Gastrocnemius medialis (tissue), 4 donors: ENCODE measurements around the gene SLC43A3. TPM values are rescaled to one million over a fixed set of nuclear protein-coding genes. Genes with fewer than 3 reads are reported as not detected.

Experiments
- ATAC-seq, 2 donors: fragments of 150-250 bp; one replicate each; pipeline ENCODE4 v1.9.1; 2016
- DNase-seq, 2 donors: peaks; one replicate each; pipeline ENCODE4 v3.0.0-alpha.2; 2019
- H3K27ac ChIP-seq, 4 donors: fragments of 200-600 bp; sonication (generic); 1 replicate in 1 of 4; 2 replicates in 3 of 4; pipeline ENCODE4 v1.5.1; 2016 to 2018; ENCODE audit warnings: mild to moderate bottlenecking in 2 of 4, moderate library complexity in 1 of 4
- H3K27me3 ChIP-seq, 3 donors: fragments of 200-600 bp; sonication (generic) in 2 of 3; 1 replicate in 1 of 3; 2 replicates in 2 of 3; pipeline versions ENCODE4 v1.5.1 to v1.6.0; 2016 to 2019; ENCODE audit warnings: mild to moderate bottlenecking in 1 of 3, moderate library complexity in 1 of 3
- H3K36me3 ChIP-seq, 2 donors: fragments of 200-600 bp; sonication (generic) in 1 of 2; one replicate each; pipeline ENCODE4 v1.5.1; 2017 to 2018
- H3K4me1 ChIP-seq, 2 donors: fragments of 200-600 bp; sonication (generic) in 1 of 2; one replicate each; pipeline ENCODE4 v1.5.1; 2016 to 2017; ENCODE audit warnings: mild to moderate bottlenecking in 2 of 2
- H3K4me3 ChIP-seq, 4 donors: fragments of 200-600 bp; sonication (generic) in 3 of 4; 1 replicate in 1 of 4; 2 replicates in 3 of 4; pipeline ENCODE4 v1.5.1; 2016 to 2019; ENCODE audit warnings: mild to moderate bottlenecking in 2 of 4
- H3K9me3 ChIP-seq, 3 donors: fragments of 200-600 bp; sonication (generic) in 2 of 3; 1 replicate in 1 of 3; 2 replicates in 2 of 3; pipeline ENCODE4 v1.5.1; 2016 to 2019
- POLR2A ChIP-seq, 2 donors: fragments of 450-650 bp; IDR thresholded peaks; one replicate each; pipeline ENCODE4 v1.6.1; 2017; ENCODE audit warnings: antibody characterized with exemption in 2 of 2, mild to moderate bottlenecking in 2 of 2, moderate library complexity in 2 of 2
- in situ Hi-C, 4 donors: fragments of 200-750 bp; cut with MboI; loops; one replicate each; pipeline versions ENCODE4 v1.15.0 to v1.8.0; 2017; ENCODE audit warnings: low sequenced_read_pairs in 4 of 4
- intact Hi-C: fragments of 100-400 bp; cut with DNase I; formaldehyde crosslinking; loops from one replicate; pipeline ENCODE4 v1.15.1; 2023; ENCODE audit warnings: low total_unique reads
- total RNA-seq, 4 donors: library from RNA; depleted of rRNA; stranded (reverse); fragments of >200 nt; gene quantifications; one replicate each; pipeline versions ENCODE4 v1.1.0 to v1.2.3, GENCODE V29; 2016
- TF ChIP-seq, protein P1 (sequence below), 5 experiments: fragments of 450-650 bp in 3 of 5; fragments of 200-600 bp in 2 of 5; sonication (generic) in 2 of 5; IDR thresholded peaks in 4 of 5; conservative IDR thresholded peaks in 1 of 5; 1 replicate in 4 of 5; 2 replicates in 1 of 5; pipeline ENCODE4 v1.5.1; 2016 to 2019; ENCODE audit warnings: antibody characterized with exemption in 5 of 5, mild to moderate bottlenecking in 3 of 5, moderate library complexity in 3 of 5

Gene SLC43A3
- total RNA-seq, 4 donors from 2014 or later, result 13.9 to 22.5 (median 20.3) TPM

GRCh38 chr11:57425565-57426438, 1.1 kb downstream of the SLC43A3 start:
- intact Hi-C loops, result no loop called here
- Histone ChIP-seq H3K9me3 (no peaks in the 10 kb centered on the region), H3K27ac (peak overlapping the region; percentile 83 to 93 (median 84)), H3K36me3 (no peaks in the 10 kb centered on the region), H3K27me3 (peaks cover 0 to 3% (median 0%) of the 10 kb centered on the region in 3 donors), H3K4me3 (peak overlapping the region; percentile 51 to 70 (median 54)), H3K4me1 (peaks cover 37 to 41% of the 10 kb centered on the region in 2 donors)
- ATAC-seq (peak; percentile 14 to 15), DNase-seq (peak; percentile 30 to 63)
- no peak for TF ChIP-seq POLR2A (IDR thresholded peaks at IDR 0.05)
- TF ChIP-seq, protein P1, sequence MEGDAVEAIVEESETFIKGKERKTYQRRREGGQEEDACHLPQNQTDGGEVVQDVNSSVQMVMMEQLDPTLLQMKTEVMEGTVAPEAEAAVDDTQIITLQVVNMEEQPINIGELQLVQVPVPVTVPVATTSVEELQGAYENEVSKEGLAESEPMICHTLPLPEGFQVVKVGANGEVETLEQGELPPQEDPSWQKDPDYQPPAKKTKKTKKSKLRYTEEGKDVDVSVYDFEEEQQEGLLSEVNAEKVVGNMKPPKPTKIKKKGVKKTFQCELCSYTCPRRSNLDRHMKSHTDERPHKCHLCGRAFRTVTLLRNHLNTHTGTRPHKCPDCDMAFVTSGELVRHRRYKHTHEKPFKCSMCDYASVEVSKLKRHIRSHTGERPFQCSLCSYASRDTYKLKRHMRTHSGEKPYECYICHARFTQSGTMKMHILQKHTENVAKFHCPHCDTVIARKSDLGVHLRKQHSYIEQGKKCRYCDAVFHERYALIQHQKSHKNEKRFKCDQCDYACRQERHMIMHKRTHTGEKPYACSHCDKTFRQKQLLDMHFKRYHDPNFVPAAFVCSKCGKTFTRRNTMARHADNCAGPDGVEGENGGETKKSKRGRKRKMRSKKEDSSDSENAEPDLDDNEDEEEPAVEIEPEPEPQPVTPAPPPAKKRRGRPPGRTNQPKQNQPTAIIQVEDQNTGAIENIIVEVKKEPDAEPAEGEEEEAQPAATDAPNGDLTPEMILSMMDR (IDR thresholded peaks at IDR 0.05 in 4 of 5, conservative IDR thresholded peaks at IDR 0.05 in 1 of 5), result no peak
- in situ Hi-C loops, result no loop called here

DNA sequence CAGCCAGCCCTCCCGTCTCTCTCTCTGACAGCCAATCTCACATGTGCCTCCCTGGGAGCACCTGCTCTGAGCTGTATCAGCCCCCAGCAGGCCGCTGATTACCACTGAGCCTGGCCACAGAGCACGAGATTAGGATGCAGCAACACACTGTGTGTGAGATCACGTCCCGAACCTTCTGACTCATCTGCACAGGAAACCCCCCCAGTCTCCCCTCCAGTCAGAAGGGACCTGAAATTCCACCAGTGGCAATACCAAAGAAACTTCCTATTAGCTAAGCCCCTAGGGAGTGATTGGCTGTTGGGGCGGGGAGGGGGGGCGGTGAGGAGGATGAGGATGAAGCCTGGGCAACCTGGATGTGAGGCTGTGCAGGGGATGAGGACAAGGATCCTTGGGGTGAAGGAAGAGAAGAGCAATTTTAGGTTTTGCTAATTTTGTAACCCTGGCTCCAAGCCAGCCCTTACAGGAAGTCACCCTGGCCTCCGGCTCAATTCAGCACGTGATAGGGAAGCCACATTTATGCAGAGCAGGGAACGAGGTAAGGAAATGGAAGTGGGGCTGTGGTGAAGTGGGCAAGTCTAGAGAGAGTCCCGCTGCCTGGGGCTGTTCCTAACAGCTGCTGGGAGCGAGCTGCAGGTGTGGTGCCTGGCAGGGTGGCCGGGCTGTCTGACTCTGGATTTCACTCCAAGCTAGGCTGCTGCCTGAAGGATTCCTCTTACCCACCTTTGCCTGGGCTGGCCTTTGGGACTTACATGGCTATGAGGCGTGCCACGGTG, 1.9 kb downstream of the SLC43A3 start:
- Histone ChIP-seq H3K36me3 (peaks cover 0 to 3% of the 10 kb centered on the region in 2 donors), H3K9me3 (no peaks in the 10 kb centered on the region), H3K4me1 (peaks cover 37 to 41% of the 10 kb centered on the region in 2 donors), H3K27me3 (peaks cover 0 to 3% (median 0%) of the 10 kb centered on the region in 3 donors), H3K4me3 (peak overlapping the region; percentile 16 to 53 (median 26)), H3K27ac (peak overlapping the region; percentile 83 to 93 (median 84))
- ATAC-seq (peak; percentile 65 to 78), DNase-seq (peak; percentile 69 to 73)
- intact Hi-C loops, result no loop called here
- TF ChIP-seq POLR2A (IDR thresholded peaks at IDR 0.05), result no peak
- TF ChIP-seq, protein P1 (IDR thresholded peaks at IDR 0.05 in 4 of 5, conservative IDR thresholded peaks at IDR 0.05 in 1 of 5), result no peak
- in situ Hi-C loops, result no loop called here

- Histone ChIP-seq H3K4me1 (peaks cover 37 to 41% of the 10 kb centered on the region in 2 donors), H3K9me3 (no peaks in the 10 kb centered on the region), H3K36me3 (peaks cover 0 to 5% of the 10 kb centered on the region in 2 donors), H3K27ac (peak overlapping the region; percentile 83 to 93 (median 84)), H3K27me3 (peaks cover 0 to 3% (median 0%) of the 10 kb centered on the region in 3 donors), H3K4me3 (peak overlapping the region in 3 of 4 donors; percentile 16 to 53 (median 22))
- intact Hi-C loops, result no loop called here
- ATAC-seq, result no peak
- in situ Hi-C loops, result no loop called here
- TF ChIP-seq POLR2A (IDR thresholded peaks at IDR 0.05), result no peak
- TF ChIP-seq, protein P1 (IDR thresholded peaks at IDR 0.05 in 4 of 5, conservative IDR thresholded peaks at IDR 0.05 in 1 of 5), result no peak
- DNase-seq, result no peak
Measured at GRCh38 chr11:57424137-57424791, 2.7 kb downstream of the SLC43A3 start.

DNA sequence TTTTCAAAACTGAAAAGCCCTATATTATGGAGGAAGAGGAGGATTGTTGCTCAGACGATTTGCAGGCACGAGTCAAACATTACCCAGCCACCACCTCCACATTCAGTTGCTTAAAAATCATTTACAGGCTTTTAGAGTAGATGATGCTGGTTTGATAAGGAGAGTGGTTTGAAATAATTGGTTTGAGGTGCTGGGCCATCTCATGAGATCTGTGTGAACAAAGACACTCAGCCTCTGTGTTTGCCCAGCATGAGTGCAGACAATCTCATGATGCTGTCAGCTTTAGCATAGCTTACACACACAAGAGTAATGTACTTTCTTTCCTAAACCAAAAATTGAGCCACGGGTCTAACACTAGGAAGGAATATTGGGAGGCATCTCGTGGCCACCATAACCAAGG, 4.3 kb downstream of the SLC43A3 start:
- intact Hi-C loops, result no loop called here
- in situ Hi-C loops, result no loop called here
- TF ChIP-seq, protein P1 (IDR thresholded peaks at IDR 0.05 in 4 of 5, conservative IDR thresholded peaks at IDR 0.05 in 1 of 5), result no peak
- TF ChIP-seq POLR2A (IDR thresholded peaks at IDR 0.05), result no peak
- peaks cover 0 to 3% (median 0%) of the 10 kb centered on the region in 3 donors for H3K27me3 ChIP-seq
- no peak overlapping the region for H3K27ac ChIP-seq
- H3K36me3 ChIP-seq, result peaks cover 0 to 8% of the 10 kb centered on the region in 2 donors
- H3K4me1 ChIP-seq, result peaks cover 32 to 38% of the 10 kb centered on the region in 2 donors
- no peak for ATAC-seq
- H3K4me3 ChIP-seq, result no peak overlapping the region
- no peaks in the 10 kb centered on the region for H3K9me3 ChIP-seq
- no peak for DNase-seq
